Hematopoietic multipotent progenitor cell (in vitro differentiated cells): ENCODE data around the gene TTC13. TPM values are rescaled to one million over a fixed set of nuclear protein-coding genes. Genes with fewer than 3 reads are reported as not detected.

Experiments used
- DNase-seq, 3 donors: peaks; one replicate each; pipeline ENCODE4 v3.0.0-alpha.2; 2011 to 2015; ENCODE audit warnings: low read depth in 2 of 3, low spot score in 2 of 3
- total RNA-seq: library from RNA; depleted of rRNA; stranded (reverse); fragments of >200 nt; gene quantifications from one replicate; pipeline ENCODE4 v1.2.3, GENCODE V29; 2012

The TTC13 gene
- total RNA-seq, 1 donor: 4.8 TPM

GRCh38 chr1:230877146-230877923 lies 101.3 kb downstream of the TTC13 start:
- no peak for DNase-seq

- no peak for DNase-seq
Measured at GRCh38 chr1:230876660-230877059, 102.0 kb downstream of the TTC13 start.

- no peak for DNase-seq
Measured at GRCh38 chr1:230875370-230875769, 103.3 kb downstream of the TTC13 start.

- no peak for DNase-seq
Measured at GRCh38 chr1:230870916-230871315, 107.7 kb downstream of the TTC13 start.

- no peak for DNase-seq
Measured at GRCh38 chr1:230869500-230869899, 109.2 kb downstream of the TTC13 start.

GRCh38 chr1:230868736-230869385 lies 109.8 kb downstream of the TTC13 start:
- peak; percentile 24 to 64 (median 54) for DNase-seq

GRCh38 chr1:230867903-230868735 lies 110.5 kb downstream of the TTC13 start, which contains the start of gene C1orf198:
C1orf198 (minus strand) TSS chr1:230868521; CDS start chr1:230868512, 9 bp downstream.
- peak; percentile 50 to 62 (median 56) for DNase-seq

- no peak for DNase-seq
Measured at GRCh38 chr1:230867101-230867902, 111.4 kb downstream of the TTC13 start.

- DNase-seq: no peak
Measured at GRCh38 chr1:230866171-230867070, 112.2 kb downstream of the TTC13 start.

GRCh38 chr1:230865062-230865817 lies 113.4 kb downstream of the TTC13 start:
- DNase-seq: no peak

- DNase-seq: no peak
Measured at GRCh38 chr1:230864441-230864840, 114.2 kb downstream of the TTC13 start.

GRCh38 chr1:230863449-230863848 lies 115.2 kb downstream of the TTC13 start:
- DNase-seq: peak in 2 of 3 donors; percentile 40 to 71

GRCh38 chr1:230861970-230862595 lies 116.6 kb downstream of the TTC13 start:
- no peak for DNase-seq

GRCh38 chr1:230861489-230861888 lies 117.2 kb downstream of the TTC13 start:
- DNase-seq: no peak

GRCh38 chr1:230860617-230861384 lies 117.9 kb downstream of the TTC13 start:
- no peak for DNase-seq

- DNase-seq: no peak
Measured at GRCh38 chr1:230858918-230859729, 119.5 kb downstream of the TTC13 start.
